Measurements from ENCODE around the gene PPP4R2. TPM values are rescaled to one million over a fixed set of nuclear protein-coding genes. Genes with fewer than 3 reads are reported as not detected.

Gene PPP4R2
- total RNA-seq = 38.7 and 40.5 TPM in 2 replicates

GRCh38 chr3:72996473-72997333, at the start of gene PPP4R2:
PPP4R2 (plus strand) TSS chr3:72996811; CDS start chr3:72997038, 227 bp downstream.

GRCh38 chr3:73061416-73061815, 64.8 kb downstream of the PPP4R2 start, which contains the start of gene EBLN2:
EBLN2 (plus strand) TSS chr3:73061659; CDS start chr3:73062082, 423 bp downstream.

Other genes with a start within 250 kb of the PPP4R2 start
- gene SHQ1, start 148.4 kb upstream of the PPP4R2 start, total RNA-seq = 14.9 and 15.6 TPM in 2 replicates
- 29.0 and 33.0 TPM in 2 replicates for gene GXYLT2, start 108.8 kb upstream of the PPP4R2 start, total RNA-seq
- 1.2 and 2.7 TPM in 2 replicates for gene EBLN2, start 64.8 kb downstream of the PPP4R2 start, total RNA-seq